HG03064 (cell line): ENCODE results near the gene CPAMD8.
"Not testable (repeated sequence)": the region's sequence is repeated elsewhere in the genome, so short reads cannot be mapped to it uniquely, and the experiment has no call there.

Experiments used
- ATAC-seq: cut with Tn5 transposase; IDR thresholded peaks from one replicate; pipeline ENCODE4 v1.9.1; 2021; ENCODE audit warnings: low read depth; ENCODE audit not compliant: unreplicated experiment

CPAMD8 gene

GRCh38 chr19:16878181-16878965, 148.2 kb downstream of the CPAMD8 start:
- ATAC-seq, result no peak

GRCh38 chr19:16877581-16877980, 149.0 kb downstream of the CPAMD8 start:
- ATAC-seq, result no peak

- ATAC-seq, result no peak
Observed at GRCh38 chr19:16876904-16877361, 149.7 kb downstream of the CPAMD8 start.

- no peak for ATAC-seq
Observed at GRCh38 chr19:16875584-16876555, 150.7 kb downstream of the CPAMD8 start.

GRCh38 chr19:16874978-16875299, 151.7 kb downstream of the CPAMD8 start:
- ATAC-seq, result not testable (repeated sequence)

GRCh38 chr19:16874250-16874977, 152.2 kb downstream of the CPAMD8 start:
- ATAC-seq, result no peak

- ATAC-seq, result no peak
Observed at GRCh38 chr19:16873594-16873993, 153.0 kb downstream of the CPAMD8 start.

- no peak for ATAC-seq
Observed at GRCh38 chr19:16872728-16873127, 153.9 kb downstream of the CPAMD8 start.

- no peak for ATAC-seq
Observed at GRCh38 chr19:16871871-16872270, 154.7 kb downstream of the CPAMD8 start.

GRCh38 chr19:16869331-16869972, 157.2 kb downstream of the CPAMD8 start:
- ATAC-seq, result no peak

- no peak for ATAC-seq
Observed at GRCh38 chr19:16868423-16869130, 158.0 kb downstream of the CPAMD8 start.

- ATAC-seq, result no peak
Observed at GRCh38 chr19:16867211-16867610, 159.4 kb downstream of the CPAMD8 start.

GRCh38 chr19:16862826-16863415, 163.7 kb downstream of the CPAMD8 start:
- ATAC-seq, result no peak

GRCh38 chr19:16861834-16862233, 164.8 kb downstream of the CPAMD8 start:
- no peak for ATAC-seq

GRCh38 chr19:16861011-16861410, 165.6 kb downstream of the CPAMD8 start:
- no peak for ATAC-seq

- ATAC-seq, result no peak
Observed at GRCh38 chr19:16860118-16860517, 166.5 kb downstream of the CPAMD8 start.

- ATAC-seq, result no peak
Observed at GRCh38 chr19:16859626-16860025, 167.0 kb downstream of the CPAMD8 start.

GRCh38 chr19:16856091-16856490, 170.5 kb downstream of the CPAMD8 start:
- no peak for ATAC-seq

GRCh38 chr19:16853066-16853465, 173.5 kb downstream of the CPAMD8 start:
- no peak for ATAC-seq
